Measurements from ENCODE around the gene C6orf15. TPM values are rescaled to one million over a fixed set of nuclear protein-coding genes. Genes with fewer than 3 reads are reported as not detected.
A peak's percentile ranks its signal among the peaks of the same experiment; 100 is the strongest.

C6orf15 gene
- total RNA-seq (ENCODE audit: unreplicated experiment) = not detected
- long read RNA-seq = 0 reads

- DNase-seq = no peak
- H3K27me3 Mint-ChIP-seq (ENCODE audit: unreplicated experiment) = peaks cover 7% of the 10 kb centered on the region
- no peaks in the 10 kb centered on the region for H3K9me3 Mint-ChIP-seq (ENCODE audit: unreplicated experiment)
- H3K36me3 Mint-ChIP-seq (ENCODE audit: unreplicated experiment) = no peaks in the 10 kb centered on the region
- no peaks in the 10 kb centered on the region for H3K4me1 Mint-ChIP-seq (ENCODE audit: low read depth, unreplicated experiment)
- no peak within 1 kb of the TSS for H3K4me3 Mint-ChIP-seq (ENCODE audit: unreplicated experiment)
- no peak within 1 kb of the TSS for H3K27ac Mint-ChIP-seq (ENCODE audit: unreplicated experiment)
- TF ChIP-seq, protein P1, sequence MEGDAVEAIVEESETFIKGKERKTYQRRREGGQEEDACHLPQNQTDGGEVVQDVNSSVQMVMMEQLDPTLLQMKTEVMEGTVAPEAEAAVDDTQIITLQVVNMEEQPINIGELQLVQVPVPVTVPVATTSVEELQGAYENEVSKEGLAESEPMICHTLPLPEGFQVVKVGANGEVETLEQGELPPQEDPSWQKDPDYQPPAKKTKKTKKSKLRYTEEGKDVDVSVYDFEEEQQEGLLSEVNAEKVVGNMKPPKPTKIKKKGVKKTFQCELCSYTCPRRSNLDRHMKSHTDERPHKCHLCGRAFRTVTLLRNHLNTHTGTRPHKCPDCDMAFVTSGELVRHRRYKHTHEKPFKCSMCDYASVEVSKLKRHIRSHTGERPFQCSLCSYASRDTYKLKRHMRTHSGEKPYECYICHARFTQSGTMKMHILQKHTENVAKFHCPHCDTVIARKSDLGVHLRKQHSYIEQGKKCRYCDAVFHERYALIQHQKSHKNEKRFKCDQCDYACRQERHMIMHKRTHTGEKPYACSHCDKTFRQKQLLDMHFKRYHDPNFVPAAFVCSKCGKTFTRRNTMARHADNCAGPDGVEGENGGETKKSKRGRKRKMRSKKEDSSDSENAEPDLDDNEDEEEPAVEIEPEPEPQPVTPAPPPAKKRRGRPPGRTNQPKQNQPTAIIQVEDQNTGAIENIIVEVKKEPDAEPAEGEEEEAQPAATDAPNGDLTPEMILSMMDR (IDR thresholded peaks at IDR 0.05; ENCODE audit: partially characterized antibody, unreplicated experiment) = no peak
Measured at GRCh38 chr6:31112478-31112877, at the start of gene C6orf15. C6orf15 (minus strand) TSS chr6:31112575; CDS start chr6:31112555, 20 bp downstream.

DNA sequence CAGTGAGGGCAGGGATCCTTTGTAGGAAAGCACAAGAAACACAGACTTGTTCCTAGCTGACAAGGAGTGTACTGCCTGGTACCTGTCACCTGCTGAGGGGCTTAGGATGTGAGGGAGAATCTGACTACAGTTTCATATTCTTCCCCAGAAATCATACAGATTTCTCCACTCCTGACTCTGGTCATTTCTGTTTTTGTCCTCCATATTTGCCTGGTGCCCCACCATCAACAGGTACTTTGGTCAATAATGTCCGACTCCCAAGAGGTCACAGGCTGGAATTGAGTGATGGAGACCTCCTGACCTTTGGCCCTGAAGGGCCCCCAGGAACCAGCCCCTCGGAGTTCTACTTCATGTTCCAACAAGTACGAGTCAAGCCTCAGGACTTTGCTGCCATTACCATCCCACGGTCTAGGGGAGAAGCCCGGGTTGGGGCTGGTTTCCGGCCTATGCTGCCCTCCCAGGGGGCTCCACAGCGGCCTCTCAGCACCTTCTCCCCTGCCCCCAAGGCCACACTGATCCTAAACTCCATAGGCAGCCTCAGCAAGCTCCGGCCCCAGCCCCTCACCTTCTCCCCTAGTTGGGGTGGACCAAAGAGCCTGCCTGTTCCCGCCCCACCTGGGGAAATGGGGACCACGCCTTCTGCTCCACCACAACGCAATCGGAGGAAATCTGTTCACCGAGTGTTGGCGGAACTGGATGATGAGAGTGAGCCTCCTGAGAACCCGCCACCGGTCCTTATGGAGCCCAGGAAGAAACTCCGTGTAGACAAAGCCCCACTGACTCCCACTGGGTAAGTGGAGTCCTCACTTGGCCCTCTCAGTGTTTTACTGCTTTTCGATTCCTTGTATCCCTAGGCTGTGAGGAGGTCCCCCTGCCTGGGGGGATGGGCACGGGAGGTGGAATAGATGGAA is 49.1 kb upstream of the C6orf15 start:
- no peak for DNase-seq
- Mint-ChIP-seq H3K27ac (ENCODE audit: unreplicated experiment) (no peak overlapping the region), H3K4me3 (ENCODE audit: unreplicated experiment) (no peak overlapping the region), H3K4me1 (ENCODE audit: low read depth, unreplicated experiment) (peaks cover 9% of the 10 kb centered on the region), H3K27me3 (ENCODE audit: unreplicated experiment) (no peaks in the 10 kb centered on the region), H3K9me3 (ENCODE audit: unreplicated experiment) (peaks cover 2% of the 10 kb centered on the region), H3K36me3 (ENCODE audit: unreplicated experiment) (no peaks in the 10 kb centered on the region)
- TF ChIP-seq, protein P1 (IDR thresholded peaks at IDR 0.05; ENCODE audit: partially characterized antibody, unreplicated experiment) = no peak

GRCh38 chr6:31158863-31159855 is 46.8 kb upstream of the C6orf15 start:
- DNase-seq = no peak
- peaks cover 2% of the 10 kb centered on the region for H3K9me3 Mint-ChIP-seq (ENCODE audit: unreplicated experiment)
- H3K27me3 Mint-ChIP-seq (ENCODE audit: unreplicated experiment) = no peaks in the 10 kb centered on the region
- H3K4me1 Mint-ChIP-seq (ENCODE audit: low read depth, unreplicated experiment) = peaks cover 3% of the 10 kb centered on the region
- H3K4me3 Mint-ChIP-seq (ENCODE audit: unreplicated experiment) = peak overlapping the region; percentile 93
- TF ChIP-seq, protein P1 (IDR thresholded peaks at IDR 0.05; ENCODE audit: partially characterized antibody, unreplicated experiment) = no peak
- H3K36me3 Mint-ChIP-seq (ENCODE audit: unreplicated experiment) = no peaks in the 10 kb centered on the region
- no peak overlapping the region for H3K27ac Mint-ChIP-seq (ENCODE audit: unreplicated experiment)

GRCh38 chr6:31158140-31158862 is 45.9 kb upstream of the C6orf15 start, which contains the start of gene TCF19:
TCF19 (plus strand) TSS chr6:31158589; CDS start chr6:31159470, 881 bp downstream.
- peak within 1 kb of the TSS; percentile 48 for H3K27ac Mint-ChIP-seq (ENCODE audit: unreplicated experiment)
- peaks cover 2% of the 10 kb centered on the region for H3K9me3 Mint-ChIP-seq (ENCODE audit: unreplicated experiment)
- DNase-seq = peak; percentile 99
- peak within 1 kb of the TSS; percentile 93 for H3K4me3 Mint-ChIP-seq (ENCODE audit: unreplicated experiment)
- H3K36me3 Mint-ChIP-seq (ENCODE audit: unreplicated experiment) = no peaks in the 10 kb centered on the region
- H3K27me3 Mint-ChIP-seq (ENCODE audit: unreplicated experiment) = no peaks in the 10 kb centered on the region
- TF ChIP-seq, protein P1 (IDR thresholded peaks at IDR 0.05; ENCODE audit: partially characterized antibody, unreplicated experiment) = no peak
- H3K4me1 Mint-ChIP-seq (ENCODE audit: low read depth, unreplicated experiment) = peaks cover 3% of the 10 kb centered on the region
